Panc1 (cell line): Measurements from ENCODE around the gene SLX9. TPM values are rescaled to one million over a fixed set of nuclear protein-coding genes. Genes with fewer than 3 reads are reported as not detected.

Experiments used
- ATAC-seq: fragments of 200-7000 bp; cut with Tn5 transposase; 2 replicates; pipeline ENCODE4 v1.9.1; 2020; ENCODE audit warnings: mild to moderate bottlenecking, moderate library complexity
- BruUV-seq: library from RNA; stranded (reverse); fragments of 400-500 nt; replicated peaks from 2 replicates; lab custom pipeline; 2021; lab: Mats Ljungman, UMichigan
- CTCF ChIA-PET: fragments of 300-600 bp; sonication (Branson Sonifier 250); formaldehyde crosslinking; loops from one replicate; lab custom pipeline; 2022; ENCODE audit warnings: antibody characterized with exemption; lab: Charles Lee
- POLR2A ChIA-PET: fragments of 300-600 bp; sonication (Branson Sonifier 250); formaldehyde crosslinking; loops from one replicate; lab custom pipeline; 2022; ENCODE audit warnings: antibody characterized with exemption; lab: Charles Lee
- DNase-seq: peaks from one replicate; pipeline ENCODE4 v3.0.0-alpha.2; 2010; ENCODE audit warnings: low read depth, low spot score
- H3K27ac ChIP-seq: 2 replicates; pipeline ENCODE4 v1.5.1; 2011; ENCODE audit warnings: mild to moderate bottlenecking, low read length, inconsistent platforms
- H3K27me3 ChIP-seq: fragments of 200-500 bp; sonication (Bioruptor generic); 2 replicates; pipeline ENCODE4 v1.6.0; 2014; ENCODE audit warnings: low read length, inconsistent platforms; ENCODE audit not compliant: control insufficient read depth, insufficient read depth
- H3K36me3 ChIP-seq: fragments of 200-500 bp; sonication (Bioruptor generic); 2 replicates; pipeline ENCODE4 v1.5.1; 2014; ENCODE audit warnings: inconsistent platforms, mild to moderate bottlenecking, low read length, moderate library complexity; ENCODE audit not compliant: control insufficient read depth, insufficient read depth
- H3K4me1 ChIP-seq: 2 replicates; pipeline ENCODE4 v1.5.1; 2011; ENCODE audit warnings: inconsistent platforms, mild to moderate bottlenecking, low read length, moderate library complexity; ENCODE audit not compliant: control insufficient read depth, insufficient read depth
- H3K4me3 ChIP-seq, 2 experiments: 2 replicates each; pipeline ENCODE4 v1.5.1; 2011 to 2012; ENCODE audit warnings: low read depth in 2 of 2, low read length in 2 of 2, mild to moderate bottlenecking in 2 of 2, inconsistent platforms in 1 of 2, moderate library complexity in 1 of 2
- H3K9me3 ChIP-seq: fragments of 200-500 bp; sonication (Bioruptor generic); 2 replicates; pipeline ENCODE4 v1.5.1; 2014; ENCODE audit warnings: low read depth, mild to moderate bottlenecking, inconsistent platforms, low read length, moderate library complexity; ENCODE audit not compliant: control insufficient read depth, insufficient read depth
- CTCF ChIP-seq: fragments of 450-650 bp; IDR thresholded peaks from 2 replicates; pipeline ENCODE4 v1.5.1; 2017; ENCODE audit warnings: mild to moderate bottlenecking
- POLR2AphosphoS5 ChIP-seq: IDR thresholded peaks from 2 replicates; pipeline ENCODE4 v1.6.1; 2012; ENCODE audit warnings: mild to moderate bottlenecking, low read depth, low read length, moderate library complexity
- REST ChIP-seq, 2 experiments: IDR thresholded peaks; 2 replicates each; pipeline ENCODE4 v1.6.1; 2011 to 2012; ENCODE audit warnings: low read depth in 2 of 2, control low read depth in 1 of 2, low read length in 1 of 2, mild to moderate bottlenecking in 1 of 2, moderate library complexity in 1 of 2; ENCODE audit not compliant: insufficient read depth in 1 of 2
- SIN3A ChIP-seq: IDR thresholded peaks from 2 replicates; pipeline ENCODE4 v1.6.1; 2012; ENCODE audit warnings: low read depth, mild to moderate bottlenecking, low read length, moderate library complexity, borderline replicate concordance; ENCODE audit not compliant: insufficient read depth
- TCF7L2 ChIP-seq: IDR thresholded peaks from 2 replicates; pipeline ENCODE4 v1.6.1; 2011; ENCODE audit warnings: mild to moderate bottlenecking, low read depth, low read length, inconsistent platforms
- in situ Hi-C: cut with HindIII; loops from 2 replicates; pipeline ENCODE4 v1.10.0; 2016; ENCODE audit warnings: low sequenced_read_pairs, low pct_unique_long_range_greater_than_20kb
- intact Hi-C: fragments of 100-400 bp; cut with micrococcal nuclease; formaldehyde crosslinking; loops from one replicate; pipeline ENCODE4 v1.10.0; 2022; ENCODE audit not compliant: unreplicated experiment
- total RNA-seq: library from RNA; stranded (reverse); gene quantifications from one replicate; pipeline ENCODE4 v1.2.1, GENCODE V29; 2021; ENCODE audit not compliant: unreplicated experiment

The SLX9 gene
- total RNA-seq, 1 experiment from 2014 or later = 50.9 TPM

GRCh38 chr21:44957901-44958451 lies 18.1 kb downstream of the SLX9 start:
- DNase-seq (no peak), ATAC-seq (no peak)
- ChIA-PET CTCF (no interaction called here), POLR2A (no interaction called here)
- Histone ChIP-seq H3K4me3 (no peak overlapping the region), H3K27ac (no peak overlapping the region), H3K27me3 (no peaks in the 10 kb centered on the region), H3K36me3 (peaks cover 3% of the 10 kb centered on the region; the same call in 1 of the 2 replicates), H3K9me3 (no peaks in the 10 kb centered on the region), H3K4me1 (no peaks in the 10 kb centered on the region)
- BruUV-seq = no TSS peak
- intact Hi-C loops = no loop called here
- in situ Hi-C loops = no loop called here
- no peak for TF ChIP-seq CTCF
- TF ChIP-seq POLR2AphosphoS5 = no peak
- no peak for TF ChIP-seq REST (IDR thresholded peaks at IDR 0.05; ENCODE audit: insufficient read depth in 1 of 2, low read depth in 2 of 2, low read length in 1 of 2)

- ChIA-PET POLR2A (no interaction called here), CTCF (no interaction called here)
- no peaks in the 10 kb centered on the region for H3K4me1 ChIP-seq
- intact Hi-C loops = no loop called here
- no peaks in the 10 kb centered on the region for H3K27me3 ChIP-seq
- no TSS peak for BruUV-seq
- H3K9me3 ChIP-seq = no peaks in the 10 kb centered on the region
- DNase-seq (no peak), ATAC-seq (no peak)
- H3K27ac ChIP-seq = no peak overlapping the region
- peaks cover 3% of the 10 kb centered on the region; the same call in 1 of the 2 replicates for H3K36me3 ChIP-seq
- in situ Hi-C loops = no loop called here
- no peak overlapping the region for H3K4me3 ChIP-seq
- TF ChIP-seq POLR2AphosphoS5 (no peak), TCF7L2 (no peak), SIN3A (no peak)
Observed at GRCh38 chr21:44958471-44959191, 18.8 kb downstream of the SLX9 start.
